HUDEP-2 (cell line): ENCODE data around the gene CD84.
"Not testable (repeated sequence)": the region's sequence is repeated elsewhere in the genome, so short reads cannot be mapped to it uniquely, and the experiment has no call there.

Experiments
- DNase-seq, 76 experiments: peaks; one replicate each; lab custom pipeline; 2025; ENCODE audit not compliant: unreplicated experiment in 76 of 76; lab: John Stamatoyannopoulos, UW

Gene CD84

DNA sequence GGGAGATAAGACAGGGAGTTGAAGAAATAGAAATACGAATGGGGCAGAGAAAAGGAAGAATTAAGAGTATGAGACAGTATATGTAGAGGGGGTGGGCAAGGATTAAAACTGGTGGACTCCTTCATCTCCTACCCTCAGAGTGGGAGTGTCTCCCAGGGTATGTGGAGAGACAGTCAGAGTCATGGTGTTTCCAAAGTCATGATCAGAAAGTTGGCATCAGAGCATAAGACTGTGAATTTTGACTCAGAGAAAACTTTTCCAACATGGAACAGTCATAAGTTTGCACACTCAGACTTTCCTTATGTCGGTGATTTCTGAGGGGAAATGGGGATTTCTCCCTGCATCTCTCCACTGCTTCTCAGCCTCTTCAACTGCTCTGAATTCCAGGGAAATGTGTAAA is 2.4 kb downstream of the CD84 start:
- no peak for DNase-seq

GRCh38 chr1:160576390-160576789 is 2.9 kb downstream of the CD84 start:
- peak in 1 of 76 experiments; percentile 10 for DNase-seq

- DNase-seq: no peak
Observed at GRCh38 chr1:160575112-160575664, 4.1 kb downstream of the CD84 start.

DNA sequence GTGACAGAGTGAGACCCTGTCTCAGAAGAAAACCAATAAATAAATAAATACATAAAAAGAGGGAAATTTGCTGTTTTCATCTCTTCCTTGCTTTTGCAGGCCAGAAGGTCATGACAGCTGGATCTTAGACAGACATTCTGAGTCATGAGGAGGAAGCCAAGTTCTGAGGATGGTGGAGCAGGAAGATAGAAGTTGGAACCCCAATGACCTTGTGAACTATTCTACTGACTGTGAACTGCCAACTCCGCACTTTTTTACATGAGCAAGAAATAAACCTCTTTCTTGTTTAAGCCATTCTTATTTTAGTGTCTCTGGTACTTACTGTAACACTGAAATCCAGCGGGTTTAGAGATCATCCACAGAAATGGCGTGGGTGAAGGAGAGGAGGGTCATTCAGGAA is 8.5 kb downstream of the CD84 start:
- no peak for DNase-seq

GRCh38 chr1:160569806-160570205 is 9.5 kb downstream of the CD84 start:
- DNase-seq: no peak

- no peak for DNase-seq
Observed at GRCh38 chr1:160567858-160568682, 11.2 kb downstream of the CD84 start.

GRCh38 chr1:160567341-160567740 is 12.0 kb downstream of the CD84 start:
- DNase-seq: no peak

- no peak for DNase-seq
Observed at GRCh38 chr1:160565564-160565963, 13.7 kb downstream of the CD84 start.

DNA sequence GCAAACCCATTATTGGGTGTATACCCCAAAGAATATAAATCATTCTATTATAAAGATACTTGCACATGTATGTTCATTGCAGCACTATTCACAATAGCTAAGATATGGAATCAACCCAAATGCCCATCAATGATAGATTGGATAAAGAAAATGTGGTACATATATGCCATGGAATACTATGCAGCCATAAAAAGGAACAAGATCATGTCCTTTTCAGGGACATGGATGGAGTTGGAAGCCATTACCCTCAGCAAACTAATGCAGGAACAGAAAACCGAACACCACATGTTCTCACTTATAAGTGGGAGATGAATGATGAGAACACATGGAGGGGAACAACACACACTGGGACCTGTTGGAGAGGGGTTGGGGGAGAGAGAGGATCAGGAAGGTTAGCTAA is 16.1 kb downstream of the CD84 start:
- DNase-seq: not testable (repeated sequence)

- not testable (repeated sequence) for DNase-seq
Observed at GRCh38 chr1:160562745-160563144, 16.6 kb downstream of the CD84 start.

DNA sequence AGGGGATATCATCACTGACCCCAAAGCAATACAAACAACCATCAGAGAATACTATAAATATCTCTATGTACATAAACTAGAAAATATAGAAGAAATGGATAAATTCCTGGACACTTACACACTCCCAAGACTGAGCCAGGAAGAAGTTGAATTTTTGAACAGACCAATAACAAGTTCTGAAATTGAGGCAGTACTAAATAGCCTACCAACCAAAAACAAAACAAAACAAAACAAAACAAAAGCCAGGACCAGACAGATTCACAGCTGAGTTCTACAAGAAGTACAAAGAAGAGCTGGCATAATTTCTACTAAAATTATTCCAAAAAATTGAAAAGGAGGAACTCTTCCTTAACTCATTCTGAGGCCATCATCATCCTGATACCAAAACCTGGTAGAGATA is 18.5 kb downstream of the CD84 start:
- DNase-seq: no peak

GRCh38 chr1:160560045-160560705 is 19.1 kb downstream of the CD84 start:
- no peak for DNase-seq

- DNase-seq: not testable (repeated sequence)
Observed at GRCh38 chr1:160559437-160559836, 19.9 kb downstream of the CD84 start.

DNA sequence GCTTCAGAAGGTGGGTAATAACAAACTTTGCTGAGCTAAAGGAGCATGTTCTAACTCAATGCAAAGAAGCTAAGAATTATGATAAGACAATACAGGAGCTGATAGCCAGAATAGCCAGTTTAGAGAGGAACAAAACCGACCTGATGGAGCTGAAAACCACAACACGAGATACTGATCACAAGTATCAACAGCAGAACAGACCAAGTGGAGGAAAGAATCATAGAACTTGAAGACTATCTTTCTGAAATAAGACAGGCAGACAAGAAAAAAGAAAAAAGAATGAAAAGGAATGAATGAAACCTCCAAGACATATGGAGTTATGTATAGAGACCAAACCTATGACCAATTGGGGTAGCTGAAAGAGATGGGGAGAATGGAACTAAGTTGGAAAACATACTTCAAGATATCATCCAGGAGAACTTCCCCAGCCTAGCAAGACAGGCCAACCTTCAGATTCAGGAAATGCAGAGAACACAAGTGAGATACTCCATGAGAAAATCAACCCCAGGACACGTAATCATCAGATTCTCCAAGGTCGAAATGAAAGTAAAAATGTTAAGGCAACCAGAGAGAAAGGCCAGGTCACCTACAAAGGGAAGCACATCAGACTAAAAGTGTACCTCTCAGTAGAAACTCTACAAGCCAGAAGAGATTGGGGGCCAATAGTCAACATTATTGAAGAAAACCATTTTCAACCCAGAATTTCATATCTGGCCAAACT is 20.5 kb downstream of the CD84 start:
- DNase-seq: peak in 9 of 76 experiments; percentile 26 to 50 (median 38)

- no peak for DNase-seq
Observed at GRCh38 chr1:160553778-160554177, 25.5 kb downstream of the CD84 start.

DNA sequence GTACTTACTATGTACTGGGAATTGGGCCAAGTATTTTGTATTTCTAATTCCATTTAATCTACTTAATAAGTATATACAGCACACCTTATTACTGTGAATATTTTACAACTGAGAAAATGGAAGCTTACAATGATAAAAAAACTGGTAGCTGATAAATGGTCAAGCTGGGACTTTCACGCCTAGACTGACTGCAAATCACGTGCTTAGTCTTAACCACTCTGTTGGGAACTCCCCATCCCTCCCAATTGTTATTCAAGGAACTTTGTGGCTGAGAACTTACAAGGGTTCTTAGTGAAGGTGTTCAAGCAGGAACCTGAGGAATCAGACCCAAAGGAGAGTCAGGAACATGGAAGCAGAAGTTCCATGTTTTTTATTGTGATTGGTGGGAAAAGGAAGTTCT is 26.9 kb downstream of the CD84 start:
- no peak for DNase-seq

DNA sequence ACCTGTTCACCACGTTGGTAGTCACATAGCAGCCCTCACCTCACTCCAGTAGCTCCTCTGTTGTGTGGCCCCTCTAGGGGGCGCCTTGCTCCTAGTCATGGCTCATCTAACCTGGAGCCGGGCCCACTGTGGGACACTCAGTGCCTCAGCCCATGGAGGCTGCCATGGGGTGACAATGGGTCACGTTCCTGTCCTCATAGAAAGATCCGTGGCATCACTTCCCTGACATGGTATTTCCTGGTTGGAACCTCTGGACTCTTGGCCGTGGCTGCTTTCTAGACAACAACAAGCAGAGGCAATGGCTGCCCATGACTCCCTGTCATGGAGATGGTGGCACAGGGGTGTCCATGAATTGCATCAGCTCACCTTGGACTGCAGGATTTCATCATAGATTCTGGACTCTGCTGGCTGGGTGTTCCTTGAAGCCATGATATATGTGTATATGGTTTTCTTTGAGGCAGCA is 28.7 kb downstream of the CD84 start:
- peak in 6 of 76 experiments; percentile 11 to 29 (median 16) for DNase-seq

- DNase-seq: no peak
Observed at GRCh38 chr1:160549665-160550006, 29.7 kb downstream of the CD84 start.

DNA sequence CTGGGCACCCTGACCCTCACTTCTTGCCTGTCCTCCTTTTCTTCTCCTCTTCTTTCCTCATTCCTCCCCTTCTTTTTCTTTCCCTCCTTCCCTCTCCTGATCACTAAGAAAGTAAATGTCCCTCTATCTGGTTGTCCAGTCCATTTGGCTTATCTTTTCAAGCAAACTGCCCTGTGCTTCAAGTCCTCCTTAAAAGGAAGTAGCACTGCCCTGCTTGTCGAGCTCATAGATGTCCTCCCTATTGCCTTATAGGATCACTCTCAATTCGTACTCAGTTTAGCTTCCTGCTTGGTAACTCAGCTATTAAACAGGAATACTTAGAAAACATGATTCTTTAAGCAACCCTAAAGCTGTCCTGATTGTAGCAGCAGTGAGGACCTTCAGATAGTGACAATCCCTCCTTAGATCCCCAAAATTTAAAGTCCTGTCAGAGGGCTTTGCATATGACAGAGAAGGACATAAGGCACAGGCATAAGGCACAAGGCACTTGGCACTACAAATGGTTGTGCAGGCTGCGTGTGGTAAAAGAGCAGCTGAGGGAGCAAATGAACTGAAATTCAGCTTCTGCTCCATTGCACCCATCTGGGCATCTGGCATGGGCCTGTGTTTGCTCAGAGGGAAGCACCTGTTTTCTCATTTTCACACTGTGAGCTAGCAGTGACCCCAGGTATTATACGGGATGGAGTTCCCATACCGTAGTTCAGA is 30.2 kb downstream of the CD84 start:
- DNase-seq: peak in 1 of 76 experiments; percentile 6

GRCh38 chr1:160548183-160548582 is 31.1 kb downstream of the CD84 start:
- no peak for DNase-seq

- DNase-seq: no peak
Observed at GRCh38 chr1:160547422-160547821, 31.9 kb downstream of the CD84 start.
